Naive thymus-derived CD8-positive, alpha-beta T cell (primary cell): ENCODE results near the gene RICTOR. TPM values are rescaled to one million over a fixed set of nuclear protein-coding genes. Genes with fewer than 3 reads are reported as not detected.
A peak's percentile ranks its signal among the peaks of the same experiment; 100 is the strongest.
"Not testable (repeated sequence)": the region's sequence is repeated elsewhere in the genome, so short reads cannot be mapped to it uniquely, and the experiment has no call there.

Experiments used
- ATAC-seq, 2 donors: fragments of 150-1000 bp; cut with Tn5 transposase in 1 of 2; sonication (Bioruptor Pico), chemical (Tn5 transposase) in 1 of 2; 1 replicate in 1 of 2; 2 replicates in 1 of 2; pipeline ENCODE4 v1.10.0; 2021; ENCODE audit warnings: mild to moderate bottlenecking in 2 of 2, moderate library complexity in 2 of 2
- POLR2A ChIA-PET: fragments of 350-600 bp; sonication (Branson Sonifier 250); formaldehyde crosslinking; loops from one replicate; lab custom pipeline; 2021; ENCODE audit warnings: antibody characterized with exemption; lab: Charles Lee
- DNase-seq, 10 donors: peaks; one replicate each; pipeline versions ENCODE4 v3.0.0 to v3.0.0-alpha.2; 2020 to 2022
- H3K27ac Mint-ChIP-seq, 10 donors: one replicate each; pipeline ENCODE4 v1.8.0; 2020 to 2022; ENCODE audit warnings: mild to moderate bottlenecking in 10 of 10, mixed read lengths in 10 of 10, moderate library complexity in 4 of 10, inconsistent platforms in 1 of 10
- H3K27me3 Mint-ChIP-seq, 5 donors: one replicate each; pipeline ENCODE4 v1.8.0; 2021 to 2022; ENCODE audit warnings: mixed read lengths in 5 of 5
- H3K36me3 Mint-ChIP-seq, 3 donors: one replicate each; pipeline ENCODE4 v1.8.0; 2020 to 2022; ENCODE audit warnings: mixed read lengths in 3 of 3, mild to moderate bottlenecking in 2 of 3, inconsistent platforms in 1 of 3
- H3K4me1 Mint-ChIP-seq, 4 donors: one replicate each; pipeline ENCODE4 v1.8.0; 2021 to 2022; ENCODE audit warnings: mixed read lengths in 4 of 4
- H3K4me3 Mint-ChIP-seq, 10 donors: one replicate each; pipeline ENCODE4 v1.8.0; 2020 to 2022; ENCODE audit warnings: mild to moderate bottlenecking in 10 of 10, mixed read lengths in 10 of 10, moderate library complexity in 6 of 10, inconsistent platforms in 1 of 10
- H3K9me3 Mint-ChIP-seq, 9 donors: one replicate each; pipeline ENCODE4 v1.8.0; 2020 to 2022; ENCODE audit warnings: mixed read lengths in 9 of 9, mild to moderate bottlenecking in 3 of 9, inconsistent platforms in 1 of 9, moderate library complexity in 1 of 9
- polyA plus RNA-seq, 3 donors: library from polyadenylated mRNA; unstranded; fragments of 300-500 nt; fragmentation: Illumina TruSeq; gene quantifications; one replicate each; pipeline ENCODE4 v1.2.3, GENCODE V29; 2021
- total RNA-seq, 8 experiments: library from RNA in 2 of 8; stranded (reverse) in 2 of 8; gene quantifications; one replicate each; pipeline ENCODE4 v1.2.3 and lab custom pipeline; 2021 to 2026

Gene RICTOR
- total and polyA plus RNA-seq, 5 experiments from 2014 or later = 9.1 to 102 (median 14.7) TPM

GRCh38 chr5:39053189-39053588 is 21.0 kb downstream of the RICTOR start:
- POLR2A ChIA-PET = no interaction called here
- H3K4me1 Mint-ChIP-seq = peaks cover 31 to 85% (median 64%) of the 10 kb centered on the region in 4 donors
- H3K9me3 Mint-ChIP-seq = no peaks in the 10 kb centered on the region
- peaks cover 0 to 36% (median 4%) of the 10 kb centered on the region in 3 donors for H3K36me3 Mint-ChIP-seq
- ATAC-seq = no peak
- no peak overlapping the region for H3K27ac Mint-ChIP-seq
- no peak for DNase-seq
- H3K4me3 Mint-ChIP-seq = no peak overlapping the region
- no peaks in the 10 kb centered on the region for H3K27me3 Mint-ChIP-seq

GRCh38 chr5:39052141-39052540 is 22.1 kb downstream of the RICTOR start:
- Mint-ChIP-seq H3K9me3 (no peaks in the 10 kb centered on the region), H3K36me3 (peaks cover 0 to 39% (median 4%) of the 10 kb centered on the region in 3 donors), H3K4me1 (peaks cover 31 to 86% (median 71%) of the 10 kb centered on the region in 4 donors), H3K27ac (no peak overlapping the region), H3K4me3 (no peak overlapping the region), H3K27me3 (no peaks in the 10 kb centered on the region)
- POLR2A ChIA-PET = no interaction called here
- ATAC-seq (no peak), DNase-seq (no peak)

GRCh38 chr5:39049315-39049714 is 24.9 kb downstream of the RICTOR start:
- H3K9me3 Mint-ChIP-seq = no peaks in the 10 kb centered on the region
- peak overlapping the region in 2 of 10 donors; percentile 35 to 50 for H3K27ac Mint-ChIP-seq
- H3K4me1 Mint-ChIP-seq = peaks cover 23 to 84% (median 63%) of the 10 kb centered on the region in 4 donors
- DNase-seq = no peak
- H3K4me3 Mint-ChIP-seq = peak overlapping the region in 5 of 10 donors; percentile 14 to 58 (median 19)
- ATAC-seq = no peak
- H3K36me3 Mint-ChIP-seq = peaks cover 0 to 23% (median 4%) of the 10 kb centered on the region in 3 donors
- POLR2A ChIA-PET = no interaction called here
- H3K27me3 Mint-ChIP-seq = no peaks in the 10 kb centered on the region

GRCh38 chr5:39040875-39041274 is 33.3 kb downstream of the RICTOR start:
- no peak for ATAC-seq
- Mint-ChIP-seq H3K27me3 (no peaks in the 10 kb centered on the region), H3K9me3 (peaks cover 0 to 3% (median under 1%) of the 10 kb centered on the region in 9 donors), H3K4me1 (peaks cover 23 to 68% (median 52%) of the 10 kb centered on the region in 4 donors), H3K4me3 (no peak overlapping the region), H3K27ac (peak overlapping the region in 2 of 10 donors; percentile 32 to 33), H3K36me3 (peaks cover 0 to 19% (median 17%) of the 10 kb centered on the region in 3 donors)
- DNase-seq = no peak
- POLR2A ChIA-PET = no interaction called here

GRCh38 chr5:39034493-39034892 is 39.7 kb downstream of the RICTOR start:
- H3K4me3 Mint-ChIP-seq, POLR2A ChIA-PET, H3K27me3 Mint-ChIP-seq, ATAC-seq, H3K27ac Mint-ChIP-seq, DNase-seq: not testable (repeated sequence)
- H3K4me1 Mint-ChIP-seq = peaks cover 33 to 78% (median 64%) of the 10 kb centered on the region in 4 donors
- H3K36me3 Mint-ChIP-seq = peaks cover 5 to 17% (median 13%) of the 10 kb centered on the region in 3 donors
- H3K9me3 Mint-ChIP-seq = peaks cover 0 to 11% (median 4%) of the 10 kb centered on the region in 9 donors

- peaks cover 16 to 40% (median 32%) of the 10 kb centered on the region in 3 donors for H3K36me3 Mint-ChIP-seq
- H3K27me3 Mint-ChIP-seq = no peaks in the 10 kb centered on the region
- peak overlapping the region in 4 of 10 donors; percentile 0 to 47 (median 36) for H3K4me3 Mint-ChIP-seq
- no peak for ATAC-seq
- POLR2A ChIA-PET = no interaction called here
- peak overlapping the region in 8 of 10 donors; percentile 3 to 79 (median 38) for H3K27ac Mint-ChIP-seq
- DNase-seq = no peak
- peaks cover 23 to 65% (median 44%) of the 10 kb centered on the region in 4 donors for H3K4me1 Mint-ChIP-seq
- peaks cover 0 to 23% (median 8%) of the 10 kb centered on the region in 9 donors for H3K9me3 Mint-ChIP-seq
Measured at GRCh38 chr5:39031041-39031440, 43.2 kb downstream of the RICTOR start.

GRCh38 chr5:39025456-39025855 is 48.7 kb downstream of the RICTOR start:
- POLR2A ChIA-PET = no interaction called here
- peak overlapping the region in 4 of 10 donors; percentile 4 to 48 (median 26) for H3K4me3 Mint-ChIP-seq
- H3K9me3 Mint-ChIP-seq = peaks cover 0 to 18% (median 8%) of the 10 kb centered on the region in 9 donors
- H3K4me1 Mint-ChIP-seq = peaks cover 24 to 64% (median 48%) of the 10 kb centered on the region in 4 donors
- H3K36me3 Mint-ChIP-seq = peaks cover 16 to 46% (median 40%) of the 10 kb centered on the region in 3 donors
- no peak for ATAC-seq
- H3K27ac Mint-ChIP-seq = no peak overlapping the region
- DNase-seq = no peak
- no peaks in the 10 kb centered on the region for H3K27me3 Mint-ChIP-seq

GRCh38 chr5:39024884-39025283 is 49.3 kb downstream of the RICTOR start:
- Mint-ChIP-seq H3K9me3 (peaks cover 0 to 18% (median 8%) of the 10 kb centered on the region in 9 donors), H3K4me1 (peaks cover 22 to 60% (median 48%) of the 10 kb centered on the region in 4 donors), H3K36me3 (peaks cover 12 to 47% (median 43%) of the 10 kb centered on the region in 3 donors), H3K27ac (peak overlapping the region in 4 of 10 donors; percentile 14 to 81 (median 38)), H3K27me3 (no peaks in the 10 kb centered on the region), H3K4me3 (peak overlapping the region in 7 of 10 donors; percentile 4 to 50 (median 28))
- POLR2A ChIA-PET = no interaction called here
- DNase-seq = no peak
- ATAC-seq = no peak

GRCh38 chr5:39024005-39024404 is 50.2 kb downstream of the RICTOR start:
- Mint-ChIP-seq H3K36me3 (peaks cover 9 to 55% (median 45%) of the 10 kb centered on the region in 3 donors), H3K4me1 (peaks cover 22 to 65% (median 55%) of the 10 kb centered on the region in 4 donors), H3K9me3 (peaks cover 0 to 16% (median 8%) of the 10 kb centered on the region in 9 donors), H3K27me3 (no peaks in the 10 kb centered on the region), H3K4me3 (peak overlapping the region in 5 of 10 donors; percentile 22 to 51 (median 42)), H3K27ac (peak overlapping the region in 2 of 10 donors; percentile 23 to 24)
- POLR2A ChIA-PET = no interaction called here
- peak; percentile 64 to 84 for ATAC-seq
- DNase-seq = no peak

GRCh38 chr5:39023121-39023520 is 51.1 kb downstream of the RICTOR start:
- no peak for ATAC-seq
- Mint-ChIP-seq H3K27ac (peak overlapping the region in 3 of 10 donors; percentile 2 to 72 (median 6)), H3K27me3 (no peaks in the 10 kb centered on the region), H3K4me3 (peak overlapping the region in 2 of 10 donors; percentile 11 to 25), H3K9me3 (peaks cover 0 to 7% (median 5%) of the 10 kb centered on the region in 9 donors), H3K4me1 (peaks cover 26 to 74% (median 62%) of the 10 kb centered on the region in 4 donors), H3K36me3 (peaks cover 5 to 57% (median 45%) of the 10 kb centered on the region in 3 donors)
- POLR2A ChIA-PET = no interaction called here
- DNase-seq = no peak

- no peak for ATAC-seq
- H3K4me1 Mint-ChIP-seq = peaks cover 28 to 76% (median 64%) of the 10 kb centered on the region in 4 donors
- DNase-seq = no peak
- POLR2A ChIA-PET = no interaction called here
- H3K27ac Mint-ChIP-seq = peak overlapping the region in 4 of 10 donors; percentile 6 to 84 (median 65)
- peaks cover 0 to 3% (median 0%) of the 10 kb centered on the region in 9 donors for H3K9me3 Mint-ChIP-seq
- peak overlapping the region in 2 of 10 donors; percentile 5 to 26 for H3K4me3 Mint-ChIP-seq
- no peaks in the 10 kb centered on the region for H3K27me3 Mint-ChIP-seq
- H3K36me3 Mint-ChIP-seq = peaks cover 0 to 61% (median 43%) of the 10 kb centered on the region in 3 donors
Measured at GRCh38 chr5:39022151-39022550, 52.0 kb downstream of the RICTOR start.

- no peaks in the 10 kb centered on the region for H3K27me3 Mint-ChIP-seq
- DNase-seq (no peak), ATAC-seq (no peak)
- peaks cover 29 to 82% (median 67%) of the 10 kb centered on the region in 4 donors for H3K4me1 Mint-ChIP-seq
- H3K4me3 Mint-ChIP-seq = peak overlapping the region in 4 of 10 donors; percentile 13 to 50 (median 36)
- peak overlapping the region in 7 of 10 donors; percentile 0 to 85 (median 37) for H3K27ac Mint-ChIP-seq
- peaks cover 0 to 60% (median 37%) of the 10 kb centered on the region in 3 donors for H3K36me3 Mint-ChIP-seq
- POLR2A ChIA-PET = no interaction called here
- peaks cover 0 to 3% (median 0%) of the 10 kb centered on the region in 9 donors for H3K9me3 Mint-ChIP-seq
Measured at GRCh38 chr5:39021413-39021812, 52.8 kb downstream of the RICTOR start.

GRCh38 chr5:39020458-39020857 is 53.7 kb downstream of the RICTOR start:
- Mint-ChIP-seq H3K36me3 (peaks cover 0 to 60% (median 28%) of the 10 kb centered on the region in 3 donors), H3K4me1 (peaks cover 33 to 84% (median 74%) of the 10 kb centered on the region in 4 donors), H3K9me3 (no peaks in the 10 kb centered on the region), H3K27me3 (no peaks in the 10 kb centered on the region), H3K27ac (peak overlapping the region in 1 of 10 donors; percentile 11), H3K4me3 (peak overlapping the region in 1 of 10 donors; percentile 32)
- DNase-seq (no peak), ATAC-seq (no peak)
- POLR2A ChIA-PET = no interaction called here
